Stimulated activated CD8-positive, alpha-beta memory T cell treated with anti-CD3 and anti-CD28 coated beads, Interleukin-4, amount 100 ng/mL, for 24 hours (primary cell): ENCODE data around the gene KRT15.
"Not testable (repeated sequence)": the region's sequence is repeated elsewhere in the genome, so short reads cannot be mapped to it uniquely, and the experiment has no call there.

Source experiments
- DNase-seq: peaks from one replicate; pipeline ENCODE4 v3.0.0-alpha.2; 2020; ENCODE audit warnings: low read depth

Gene KRT15

DNA sequence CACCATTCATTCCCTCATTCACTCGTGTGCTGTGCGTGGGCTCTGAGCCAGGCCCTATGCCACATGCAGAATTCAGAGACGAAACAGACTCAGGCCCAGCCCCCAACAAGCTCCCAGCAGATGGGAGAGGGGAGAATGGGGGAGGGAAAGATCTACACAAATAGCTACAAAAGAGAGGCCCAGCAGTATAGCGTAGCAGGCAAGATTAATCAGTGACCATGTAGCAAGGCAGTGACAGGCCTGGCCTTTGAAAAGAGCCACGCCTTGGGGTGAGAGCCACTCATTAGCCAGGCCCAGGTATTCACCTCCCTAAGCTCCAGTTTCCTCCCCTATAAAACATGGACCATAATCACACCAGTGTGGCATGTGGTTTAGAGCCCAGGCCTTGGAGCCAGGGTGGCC is 25.8 kb upstream of the KRT15 start:
- DNase-seq = no peak

DNA sequence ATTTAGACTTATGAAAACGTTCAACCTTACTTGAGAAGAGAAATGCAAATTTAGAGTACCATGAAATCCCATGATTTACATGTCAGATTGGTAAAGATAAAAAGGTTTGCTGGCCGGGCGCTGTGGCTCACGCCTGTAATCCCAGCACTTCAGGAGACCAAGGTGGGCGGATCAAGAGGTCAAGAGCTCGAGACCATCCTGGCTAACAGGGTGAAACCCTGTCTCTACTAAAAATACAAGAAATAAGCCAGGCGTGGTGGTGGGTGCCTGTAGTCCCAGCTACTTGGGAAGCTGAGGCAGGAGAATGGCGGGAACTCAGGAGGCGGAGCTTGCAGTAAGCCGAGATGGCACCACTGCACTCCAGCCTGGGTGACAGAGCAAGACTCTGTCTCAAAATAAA is 24.1 kb upstream of the KRT15 start:
- DNase-seq = not testable (repeated sequence)

DNA sequence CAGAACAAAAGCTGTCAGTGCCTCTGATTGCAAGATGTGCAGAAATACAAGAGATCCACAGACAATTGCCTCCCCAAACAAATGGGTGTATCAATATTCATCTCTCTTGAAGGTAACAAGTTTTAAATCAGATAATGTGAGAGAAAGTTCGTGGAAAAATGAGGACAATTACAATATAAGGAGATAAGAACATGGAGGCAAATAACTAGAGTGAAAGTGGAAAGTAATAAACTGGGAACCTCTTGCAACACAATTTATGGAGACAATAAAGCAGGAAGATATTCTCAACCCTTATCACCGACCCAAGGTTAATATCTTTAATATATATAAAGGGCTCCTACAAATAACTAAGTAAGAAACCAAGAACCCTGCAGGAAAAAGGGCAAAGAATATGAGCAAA is 23.7 kb upstream of the KRT15 start:
- no peak for DNase-seq

DNA sequence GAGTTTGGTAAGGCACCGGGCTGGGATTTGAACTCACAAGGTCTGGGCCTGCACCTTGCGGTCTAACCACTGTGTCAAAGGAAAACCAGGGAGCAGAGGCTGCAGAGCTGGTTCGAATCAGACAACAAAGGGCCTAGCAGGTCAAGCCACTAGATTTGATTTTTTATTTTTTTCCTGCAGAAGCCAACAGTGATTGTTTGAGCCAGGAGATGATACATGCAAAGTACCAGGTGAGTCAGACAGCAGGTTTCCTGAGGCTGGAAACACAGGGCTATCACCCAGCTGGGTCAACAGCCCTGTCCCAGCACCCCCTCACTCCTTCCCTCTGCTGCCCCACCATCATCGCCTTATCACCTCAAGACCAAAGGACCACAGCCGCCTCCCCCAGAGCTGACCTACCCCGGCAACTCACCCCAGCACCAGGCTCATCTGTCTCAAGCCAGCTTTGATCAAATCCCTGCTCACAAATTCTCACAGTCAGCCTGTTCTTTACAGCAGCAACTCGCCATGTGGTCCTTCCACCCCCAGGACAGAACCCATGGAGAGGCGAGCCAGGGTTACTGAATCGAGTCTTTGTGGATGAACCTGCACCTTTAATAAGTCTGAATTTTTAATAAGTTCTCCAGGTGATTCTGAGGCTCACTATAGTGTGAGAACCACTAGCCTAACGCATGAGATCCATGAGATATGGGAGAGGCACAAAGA is 22.4 kb upstream of the KRT15 start:
- no peak for DNase-seq

DNA sequence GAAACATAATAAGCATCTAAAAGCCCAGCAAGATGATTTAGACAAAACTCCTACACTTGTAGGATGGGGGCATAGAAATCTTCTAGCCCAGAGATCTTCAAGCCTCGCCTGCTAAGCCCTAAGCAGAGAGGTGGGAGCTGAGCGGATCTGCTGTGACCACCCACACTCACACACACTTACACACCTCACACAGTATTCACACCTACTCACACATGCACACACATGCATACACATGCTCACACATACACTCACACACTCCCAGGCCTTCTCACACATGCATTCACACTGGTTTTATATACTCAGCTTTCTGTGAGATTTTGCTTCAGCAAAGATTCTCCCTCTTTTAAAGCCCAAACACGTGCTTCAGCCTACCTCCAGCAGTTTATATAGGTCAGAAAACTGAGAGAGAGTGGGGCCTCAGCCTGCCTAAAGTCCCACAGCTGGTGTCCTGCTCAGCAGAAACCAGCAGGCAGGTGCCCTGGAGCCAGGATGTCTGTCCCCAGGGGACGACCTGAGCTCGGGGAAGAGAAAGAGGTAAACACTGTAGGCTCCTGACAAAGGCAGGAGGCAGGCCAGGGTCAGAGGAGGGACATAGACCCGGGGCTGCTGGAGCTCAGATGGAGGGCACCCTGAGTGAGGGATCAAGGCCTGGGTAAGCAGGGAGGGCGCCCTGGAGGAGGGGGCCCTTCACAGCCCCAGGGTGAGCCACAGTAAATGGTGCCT is 21.4 kb upstream of the KRT15 start:
- DNase-seq = no peak

DNA sequence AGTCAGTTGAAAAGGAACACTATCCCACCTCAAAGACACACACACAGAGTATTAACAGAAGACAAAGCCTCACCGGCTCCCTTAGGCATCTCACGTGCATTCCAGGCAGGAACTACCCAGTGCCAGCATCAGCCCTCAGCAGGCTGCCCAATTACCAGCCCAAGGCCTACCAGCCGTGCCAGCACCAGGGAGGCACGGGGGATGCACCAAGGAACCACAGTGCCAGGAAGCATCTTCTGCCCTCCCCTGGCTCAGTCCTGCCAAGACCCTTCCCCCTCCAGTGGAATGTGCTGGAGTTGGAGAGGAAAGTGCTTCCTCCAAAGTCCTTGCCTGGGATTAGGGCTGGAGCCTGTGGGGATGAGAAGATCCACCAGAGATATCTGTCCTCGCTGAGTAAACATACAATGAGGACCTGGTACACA is 20.4 kb upstream of the KRT15 start:
- no peak for DNase-seq

DNA sequence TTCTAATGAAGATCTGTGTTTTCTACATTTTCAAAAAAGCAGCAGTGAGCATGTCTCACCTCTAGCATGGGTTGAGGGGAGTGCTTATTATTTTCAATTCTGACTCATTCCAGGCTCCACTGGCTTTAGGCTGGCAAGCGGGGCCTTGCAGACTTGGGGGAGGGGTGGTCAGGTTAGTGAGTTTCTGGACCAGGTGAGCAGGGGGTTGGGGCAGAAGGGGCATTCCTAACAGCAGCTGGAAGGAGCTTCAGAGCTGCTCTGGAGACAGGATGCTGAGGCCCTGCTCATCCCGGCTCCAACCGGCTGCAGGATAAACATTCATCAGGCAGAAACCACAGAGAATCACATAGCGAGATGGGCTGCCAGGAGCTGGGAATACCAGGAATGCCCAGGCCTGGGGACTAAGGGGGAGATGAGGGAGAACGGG is 19.9 kb upstream of the KRT15 start:
- DNase-seq = no peak

DNA sequence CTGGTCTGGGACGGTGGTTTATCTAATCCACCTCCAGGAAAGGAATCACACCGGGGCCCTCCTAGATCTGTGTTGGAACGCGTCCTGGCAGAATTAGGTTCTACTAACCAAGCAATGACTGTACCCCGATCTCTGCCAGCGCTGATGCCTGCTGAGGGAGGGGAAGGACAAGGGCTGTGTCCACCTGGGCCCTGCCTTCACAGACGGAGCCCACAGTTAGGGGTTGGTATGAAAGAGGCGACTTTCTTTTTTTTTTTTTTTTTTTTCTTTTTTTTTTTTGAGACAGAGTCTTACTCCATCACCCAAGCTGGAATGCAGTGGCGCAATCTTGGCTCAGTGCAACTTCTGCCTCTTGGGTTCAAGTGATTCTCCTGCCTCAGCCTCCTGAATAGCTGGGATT is 19.3 kb upstream of the KRT15 start:
- no peak for DNase-seq

DNA sequence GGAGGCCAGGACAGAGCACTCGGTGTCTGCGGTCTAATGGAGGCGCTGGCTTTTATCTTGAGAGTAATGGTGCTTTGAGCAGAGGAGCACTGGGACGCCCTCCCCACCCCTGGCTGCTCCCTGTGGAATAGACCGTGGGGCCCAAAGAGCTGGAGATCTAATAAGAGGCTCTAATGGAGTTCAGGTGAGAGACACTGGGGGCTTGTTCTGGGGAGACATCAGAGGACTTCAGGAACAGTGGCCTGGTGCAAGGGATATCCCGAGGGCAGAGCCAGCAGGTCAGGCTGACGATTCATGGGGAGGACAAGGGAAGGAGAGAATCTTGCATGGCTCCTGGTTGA is 18.9 kb upstream of the KRT15 start:
- no peak for DNase-seq

DNA sequence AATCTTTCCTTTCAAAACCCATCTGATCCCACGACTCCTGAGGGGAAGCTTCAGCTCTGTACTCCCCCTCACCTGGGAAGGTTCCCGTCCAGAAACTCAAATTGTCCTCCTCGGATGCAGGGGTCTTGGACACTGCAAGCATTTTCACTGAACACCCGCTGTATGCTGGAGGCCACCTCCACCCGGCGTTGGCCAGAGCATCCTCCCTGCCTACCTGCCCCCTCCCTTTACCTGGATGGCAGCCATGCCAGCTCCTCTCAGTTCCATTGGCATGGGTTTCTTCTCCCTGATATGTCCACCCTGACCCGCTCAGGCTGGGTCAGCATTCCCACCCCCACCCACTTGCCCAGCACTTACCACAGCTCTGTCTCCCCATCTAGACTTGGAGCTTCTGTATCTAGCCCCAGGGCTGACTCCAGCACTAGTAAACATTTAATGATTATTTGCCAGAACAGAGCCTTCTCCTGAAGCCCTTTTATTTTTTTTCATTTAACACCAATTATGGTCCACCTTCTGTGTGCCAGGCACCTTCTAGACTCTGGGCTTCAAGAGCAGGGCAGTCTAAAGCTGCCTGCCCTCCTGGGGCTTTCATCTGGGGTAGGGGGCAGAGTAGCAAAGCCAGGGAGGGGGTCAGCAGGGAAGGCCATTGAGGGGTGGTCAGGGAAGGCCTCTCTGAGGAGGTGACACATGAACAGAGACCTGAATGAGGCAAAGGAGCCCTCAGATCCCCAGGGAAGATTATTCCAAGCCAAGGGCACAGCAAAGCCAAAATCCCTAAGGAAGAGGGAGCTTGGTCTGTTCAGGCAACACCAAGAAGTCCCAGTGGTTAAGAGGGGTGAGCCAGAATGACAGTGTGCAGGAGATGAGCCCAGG is 18.3 kb upstream of the KRT15 start:
- DNase-seq = no peak

DNA sequence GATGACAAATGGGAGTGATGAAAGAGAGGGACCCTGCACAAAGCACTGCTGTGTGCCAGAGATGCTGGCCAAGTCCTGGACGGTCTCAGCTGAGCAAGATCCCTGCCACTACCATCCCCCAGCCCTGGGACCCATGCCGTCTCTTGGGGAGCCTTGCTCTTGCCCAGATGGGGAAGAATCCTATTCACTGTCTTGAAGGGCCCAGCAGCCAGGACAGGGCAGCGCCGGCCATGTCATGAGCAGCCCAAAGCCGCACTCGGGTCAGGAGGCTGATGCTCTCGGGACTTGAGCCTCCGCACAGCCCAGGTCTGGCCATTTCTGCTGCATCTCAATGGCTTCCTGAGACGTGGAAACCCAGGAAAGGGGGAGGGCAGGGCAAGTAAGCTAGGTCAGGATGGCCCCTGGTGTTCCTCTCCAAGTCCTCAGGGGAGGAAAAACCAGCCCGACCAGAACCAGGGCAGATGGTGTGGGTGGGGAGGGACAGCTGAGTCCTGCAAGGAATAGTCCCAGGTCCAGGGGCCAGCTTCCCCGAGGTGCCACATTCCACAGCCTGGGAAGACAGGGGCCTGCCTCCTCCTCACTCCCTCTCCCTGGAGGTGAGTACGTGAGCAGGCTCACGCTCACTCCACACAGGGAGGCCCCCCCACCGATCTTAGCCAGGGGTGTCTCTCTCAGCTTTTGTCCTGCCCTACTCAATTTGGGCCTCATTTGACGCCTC is 17.2 kb upstream of the KRT15 start:
- DNase-seq = no peak

DNA sequence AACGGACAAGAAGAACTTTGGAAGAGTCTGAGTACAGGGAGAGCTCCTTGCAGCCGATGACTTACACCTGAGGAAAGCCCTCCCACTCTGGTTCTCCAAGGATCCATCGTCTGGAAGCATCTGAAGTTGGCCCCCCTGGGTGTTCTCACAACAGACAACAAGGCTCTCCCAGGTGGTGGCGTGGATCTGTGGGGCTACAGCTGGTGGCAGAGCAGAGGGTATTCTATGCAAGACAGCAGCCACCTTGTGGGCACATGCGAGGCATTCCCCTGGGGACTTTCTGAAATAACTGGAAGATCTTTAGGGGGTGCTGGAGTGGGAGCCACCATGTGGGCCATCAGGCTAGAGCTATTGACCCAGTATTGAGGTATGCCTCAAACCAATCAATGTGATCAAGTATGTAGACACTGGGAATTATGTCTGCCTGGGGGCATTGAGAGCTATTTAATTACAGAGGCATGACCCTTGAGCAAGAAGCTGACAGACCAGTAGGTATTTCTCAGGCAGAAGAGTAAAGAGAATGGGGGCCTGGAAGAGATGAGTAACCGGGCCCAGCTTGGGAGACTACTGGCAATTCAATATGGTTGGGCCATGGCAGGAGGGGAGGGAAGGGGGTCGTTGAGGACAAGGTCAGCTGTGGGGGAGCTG is 16.3 kb upstream of the KRT15 start:
- DNase-seq = no peak

DNA sequence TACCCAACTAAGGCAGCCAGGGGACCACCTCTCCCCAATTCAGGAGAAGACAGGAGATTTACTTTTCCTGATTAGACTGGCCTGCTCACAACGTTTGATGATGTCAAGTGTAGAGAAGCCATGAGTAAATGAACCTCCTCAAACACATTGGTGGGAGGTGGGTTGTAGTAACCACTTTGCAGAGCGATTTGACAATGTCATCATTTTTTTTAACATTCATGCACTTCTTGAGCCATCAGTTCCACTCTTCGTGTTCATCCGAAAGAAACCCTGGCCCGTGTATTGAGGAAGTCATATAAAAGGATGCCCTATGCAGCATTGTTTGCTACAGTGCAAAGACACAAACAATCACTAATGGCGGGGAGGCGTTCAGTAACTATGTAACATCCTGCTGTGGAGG is 14.9 kb upstream of the KRT15 start:
- no peak for DNase-seq

DNA sequence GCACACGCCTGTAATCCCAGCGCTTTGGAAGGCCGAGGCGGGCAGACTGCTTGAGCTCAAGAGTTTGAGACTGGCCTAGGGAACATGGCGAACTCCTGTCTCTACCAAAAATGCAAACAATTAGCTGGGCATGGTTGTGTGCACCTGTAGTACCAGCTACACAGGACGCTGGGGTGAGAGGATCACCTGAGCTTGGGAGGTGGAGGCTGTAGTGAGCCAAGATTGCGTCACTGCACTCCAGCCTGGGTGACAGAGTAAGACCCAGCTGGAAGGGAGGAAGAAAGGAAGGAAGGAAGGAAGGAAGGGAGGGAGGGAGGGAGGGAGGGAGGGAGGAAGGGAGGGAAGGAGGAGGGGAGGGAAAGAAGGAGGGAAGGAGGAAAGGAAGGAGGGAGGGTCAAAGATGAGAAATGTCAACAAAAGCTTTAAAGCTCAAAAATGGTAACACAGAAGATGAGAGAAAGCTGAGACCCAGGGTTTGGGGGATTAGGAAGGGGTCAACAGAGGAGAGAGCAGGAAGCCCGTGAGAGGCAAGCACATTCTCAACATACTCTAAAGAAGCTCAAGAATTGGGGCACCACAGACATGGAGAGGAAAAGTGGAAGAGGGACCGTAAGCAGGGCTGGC is 14.4 kb upstream of the KRT15 start:
- DNase-seq = no peak

DNA sequence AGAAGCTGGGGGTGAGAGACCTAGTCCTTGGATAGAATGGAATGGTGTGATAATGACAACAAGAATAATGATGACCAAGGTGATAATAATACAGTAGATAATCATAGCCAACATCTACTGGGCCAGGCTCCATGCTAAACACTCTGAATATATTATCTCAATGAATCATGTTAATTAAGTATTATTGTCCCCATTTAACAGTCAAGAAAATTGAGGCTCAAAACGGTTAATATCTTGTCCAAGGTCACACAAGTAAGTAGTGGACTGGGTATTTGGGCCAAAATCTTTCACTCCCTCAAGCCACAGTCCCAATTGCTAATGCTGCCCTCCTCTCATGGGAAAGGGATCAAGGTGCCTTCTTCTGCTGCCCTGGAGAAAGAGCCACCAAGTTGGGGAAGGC is 13.3 kb upstream of the KRT15 start:
- DNase-seq = no peak

DNA sequence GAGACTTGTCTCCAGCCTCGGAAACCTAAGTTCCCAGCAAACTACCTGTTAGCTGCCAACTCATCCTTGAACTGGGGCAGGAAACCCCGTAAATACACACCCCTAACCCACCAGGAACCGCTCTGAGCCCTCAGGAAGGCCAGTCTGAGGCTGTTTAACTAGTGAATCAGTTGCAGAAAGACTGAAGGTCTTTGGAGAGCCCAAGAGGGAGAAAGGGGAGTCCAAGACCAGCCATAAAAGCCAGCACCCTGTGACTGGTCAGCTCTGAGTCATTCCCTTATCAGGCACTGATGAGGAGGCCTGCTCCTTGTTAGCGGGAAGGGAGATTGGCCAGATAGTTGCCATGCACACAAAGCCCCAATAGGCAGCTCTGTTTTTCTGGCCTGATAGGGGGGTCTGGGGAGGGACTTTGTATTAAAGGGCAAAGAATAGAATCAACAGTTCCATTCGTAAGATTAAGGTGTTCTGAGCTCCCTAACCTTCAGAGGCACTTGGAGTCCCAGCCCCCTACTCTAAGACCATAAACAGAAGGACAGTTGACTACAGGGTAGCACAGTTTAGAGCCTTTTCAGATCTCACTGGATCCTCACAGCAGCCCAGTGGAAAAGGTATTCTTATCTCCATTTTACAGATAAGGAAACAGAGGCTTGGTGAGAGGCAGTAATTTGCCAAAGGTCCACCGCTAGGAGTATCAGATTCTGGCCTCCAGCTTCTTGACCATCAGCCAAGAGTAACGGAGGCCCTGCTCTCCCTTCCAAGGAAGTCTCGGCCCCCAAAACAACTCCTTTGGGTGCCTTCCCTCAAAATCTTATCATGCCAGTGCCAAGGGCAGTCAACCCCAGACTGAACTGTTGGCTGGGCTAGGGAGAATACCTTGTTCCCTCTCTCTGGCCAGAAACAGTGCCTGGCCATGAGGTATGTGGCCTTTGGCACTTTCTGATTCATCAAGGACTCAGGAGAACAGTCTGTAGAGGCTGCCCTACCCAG is 11.7 kb upstream of the KRT15 start:
- no peak for DNase-seq

DNA sequence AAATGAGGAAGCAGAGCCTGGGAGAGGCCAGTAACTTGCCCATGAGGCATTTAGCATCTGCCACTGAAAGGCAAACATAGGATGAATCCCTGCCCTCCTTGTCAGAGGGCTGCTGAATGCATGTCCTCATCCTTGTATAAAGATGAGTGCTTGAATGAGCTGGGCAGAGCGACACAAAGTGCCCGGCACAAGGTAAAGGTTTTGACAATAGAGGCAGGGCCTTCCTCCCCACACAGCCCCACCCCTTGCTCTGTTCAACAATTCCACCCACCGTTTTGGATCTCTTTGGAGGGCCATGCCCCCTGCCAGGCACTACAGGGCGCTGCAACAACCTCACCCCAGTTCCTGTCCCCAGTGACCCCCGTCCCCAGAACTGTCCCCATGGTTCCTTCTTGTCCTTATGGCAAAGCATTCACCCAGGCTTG is 10.8 kb upstream of the KRT15 start:
- no peak for DNase-seq

DNA sequence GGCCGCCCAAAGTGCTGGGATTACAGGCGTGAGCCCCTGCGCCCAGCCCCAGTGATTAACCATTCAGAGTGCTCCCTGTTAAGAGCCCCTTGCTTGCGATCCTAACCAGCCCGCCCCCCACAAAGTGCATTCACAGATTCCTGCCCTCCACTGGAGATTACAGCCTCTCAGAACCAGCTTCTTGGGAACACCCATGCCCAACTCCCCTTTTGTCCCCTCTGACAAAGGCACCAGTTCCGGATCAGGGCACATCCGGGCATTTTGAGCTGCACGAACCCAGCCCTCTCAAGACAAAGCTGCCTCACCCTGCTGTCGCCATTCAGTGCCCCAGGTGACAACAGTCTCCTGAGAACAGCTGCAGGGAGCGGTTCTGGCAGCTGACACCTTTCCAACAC is 10.3 kb upstream of the KRT15 start:
- DNase-seq = no peak

DNA sequence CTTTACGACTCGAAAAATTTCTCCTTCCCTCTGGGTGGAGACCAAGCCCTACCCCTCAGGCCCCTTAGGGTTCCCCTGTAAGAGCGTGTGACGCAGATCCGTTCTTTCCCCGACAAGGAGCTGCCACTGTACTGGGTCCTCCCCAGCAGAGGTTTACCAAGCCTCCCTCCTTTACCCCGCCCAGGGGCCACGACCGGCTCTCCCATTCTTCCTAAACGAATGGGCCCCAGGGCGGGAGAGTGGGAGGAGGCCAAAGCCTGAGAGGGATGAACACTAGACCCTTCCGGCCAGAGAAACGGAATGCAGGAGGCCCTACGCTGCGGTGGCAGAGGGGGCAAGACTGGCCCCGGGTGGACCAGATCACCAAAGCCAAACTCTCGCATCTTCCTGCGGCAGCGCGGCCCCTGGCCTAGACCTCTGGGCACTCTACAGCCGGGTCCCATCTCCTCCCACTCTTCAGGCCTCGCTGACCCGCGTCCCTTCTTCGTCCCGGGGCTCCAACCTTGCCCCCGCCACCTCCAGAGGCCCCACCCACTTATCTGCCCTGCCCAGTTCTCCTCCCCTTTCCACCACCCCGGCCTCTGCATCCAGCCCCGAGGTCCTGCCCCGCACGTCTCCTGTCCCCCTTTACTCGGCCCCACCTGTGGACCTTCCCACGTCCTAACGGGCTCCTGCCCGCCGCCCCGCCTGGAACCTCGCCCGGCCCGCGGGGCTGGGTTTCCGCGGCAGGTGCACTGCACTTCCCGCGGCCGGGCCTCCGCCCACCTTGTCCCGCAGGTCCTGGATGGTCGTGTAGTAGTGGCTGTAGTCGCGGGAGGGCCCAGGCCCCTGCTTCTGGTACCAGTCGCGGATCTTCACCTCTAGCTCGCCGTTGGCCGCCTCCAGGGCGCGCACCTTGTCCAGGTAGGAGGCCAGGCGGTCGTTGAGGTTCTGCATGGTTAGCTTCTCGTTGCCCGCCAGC is 8.7 kb upstream of the KRT15 start:
- DNase-seq = no peak
